Osteocyte (in vitro differentiated cells): ENCODE data around the gene GRB14. TPM values are rescaled to one million over a fixed set of nuclear protein-coding genes. Genes with fewer than 3 reads are reported as not detected.

Experiments used
- DNase-seq: peaks from one replicate; pipeline ENCODE4 v3.0.0; 2021; ENCODE audit warnings: mixed read lengths; ENCODE audit not compliant: unreplicated experiment; ENCODE audit errors: extremely low spot score
- H3K27ac Mint-ChIP-seq: one replicate; pipeline ENCODE4 v1.8.0; 2021; ENCODE audit warnings: mild to moderate bottlenecking, mixed read lengths; ENCODE audit not compliant: unreplicated experiment
- H3K27me3 Mint-ChIP-seq: one replicate; pipeline ENCODE4 v1.8.0; 2021; ENCODE audit warnings: mixed read lengths; ENCODE audit not compliant: unreplicated experiment
- H3K36me3 Mint-ChIP-seq: one replicate; pipeline ENCODE4 v1.8.0; 2021; ENCODE audit warnings: mixed read lengths; ENCODE audit not compliant: unreplicated experiment
- H3K4me1 Mint-ChIP-seq: one replicate; pipeline ENCODE4 v1.8.0; 2021; ENCODE audit warnings: mixed read lengths; ENCODE audit not compliant: unreplicated experiment
- H3K4me3 Mint-ChIP-seq: one replicate; pipeline ENCODE4 v1.8.0; 2021; ENCODE audit warnings: mild to moderate bottlenecking, moderate library complexity, mixed read lengths; ENCODE audit not compliant: unreplicated experiment
- H3K9me3 Mint-ChIP-seq: one replicate; pipeline ENCODE4 v1.8.0; 2021; ENCODE audit warnings: mixed read lengths; ENCODE audit not compliant: unreplicated experiment
- total RNA-seq: library from RNA; stranded (reverse); gene quantifications from 2 replicates; pipeline ENCODE4 v1.2.1, GENCODE V29; 2021
- TF ChIP-seq, protein P1 (sequence below): fragments of 200-600 bp; sonication (generic); IDR thresholded peaks from 2 replicates; pipeline ENCODE4 v1.5.0; 2021; ENCODE audit warnings: antibody characterized with exemption, mild to moderate bottlenecking, moderate library complexity

GRB14 gene
- total RNA-seq, 1 donor from 2014 or later: 0.83 TPM

DNA sequence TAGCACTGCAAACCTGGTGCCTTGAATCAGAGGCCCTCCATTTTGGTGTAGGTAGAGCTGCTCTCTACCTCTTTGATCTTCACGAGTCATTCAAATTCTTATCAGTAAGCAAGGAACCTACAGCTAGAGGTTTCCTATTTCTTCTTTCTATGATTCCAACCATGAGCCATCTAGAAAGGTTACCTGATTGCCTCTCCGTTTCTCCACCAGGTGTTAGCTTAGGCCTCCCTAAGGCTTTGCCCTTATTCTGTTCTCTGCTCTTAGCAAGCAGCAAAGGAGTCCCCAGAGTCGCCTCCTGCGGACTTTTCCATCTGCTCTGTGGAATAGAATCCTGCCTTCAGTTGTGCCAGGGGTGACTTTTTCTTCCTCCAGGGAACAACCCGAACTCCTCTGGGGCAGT is 173.6 kb downstream of the GRB14 start:
- Mint-ChIP-seq H3K27ac (no peak overlapping the region), H3K4me1 (peaks cover 3% of the 10 kb centered on the region)
- TF ChIP-seq, protein P1, sequence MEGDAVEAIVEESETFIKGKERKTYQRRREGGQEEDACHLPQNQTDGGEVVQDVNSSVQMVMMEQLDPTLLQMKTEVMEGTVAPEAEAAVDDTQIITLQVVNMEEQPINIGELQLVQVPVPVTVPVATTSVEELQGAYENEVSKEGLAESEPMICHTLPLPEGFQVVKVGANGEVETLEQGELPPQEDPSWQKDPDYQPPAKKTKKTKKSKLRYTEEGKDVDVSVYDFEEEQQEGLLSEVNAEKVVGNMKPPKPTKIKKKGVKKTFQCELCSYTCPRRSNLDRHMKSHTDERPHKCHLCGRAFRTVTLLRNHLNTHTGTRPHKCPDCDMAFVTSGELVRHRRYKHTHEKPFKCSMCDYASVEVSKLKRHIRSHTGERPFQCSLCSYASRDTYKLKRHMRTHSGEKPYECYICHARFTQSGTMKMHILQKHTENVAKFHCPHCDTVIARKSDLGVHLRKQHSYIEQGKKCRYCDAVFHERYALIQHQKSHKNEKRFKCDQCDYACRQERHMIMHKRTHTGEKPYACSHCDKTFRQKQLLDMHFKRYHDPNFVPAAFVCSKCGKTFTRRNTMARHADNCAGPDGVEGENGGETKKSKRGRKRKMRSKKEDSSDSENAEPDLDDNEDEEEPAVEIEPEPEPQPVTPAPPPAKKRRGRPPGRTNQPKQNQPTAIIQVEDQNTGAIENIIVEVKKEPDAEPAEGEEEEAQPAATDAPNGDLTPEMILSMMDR: no peak

More for the DNA sequence above, 173.6 kb downstream of the GRB14 start:
- no peaks in the 10 kb centered on the region for H3K9me3 Mint-ChIP-seq
- H3K36me3 Mint-ChIP-seq: no peaks in the 10 kb centered on the region
- H3K27me3 Mint-ChIP-seq: no peaks in the 10 kb centered on the region
- no peak for DNase-seq
- H3K4me3 Mint-ChIP-seq: no peak overlapping the region

Other genes starting within 250 kb of the GRB14 start
- gene COBLL1, start 220.3 kb upstream of the GRB14 start, total RNA-seq: 8.9 and 11.3 TPM in 2 replicates